A673 (cell line): ENCODE measurements around the gene SLC25A19.

Experiments used
- CTCF ChIP-seq: fragments of 300-800, 200-600 bp; sonication (generic); conservative IDR thresholded peaks from 2 replicates; pipeline ENCODE4 v1.5.1; 2017; ENCODE audit warnings: low read depth, mild to moderate bottlenecking, antibody characterized with exemption, low read length, moderate library complexity, mixed read lengths
- EZH2 ChIP-seq: fragments of 200-600 bp; sonication (generic); IDR thresholded peaks from 2 replicates; pipeline ENCODE4 v1.6.1; 2017; ENCODE audit warnings: borderline replicate concordance, low read depth, mild to moderate bottlenecking, mixed read lengths, antibody characterized with exemption, low read length; ENCODE audit not compliant: poor library complexity, severe bottlenecking

GRCh38 chr17:75241143-75241430 lies 48.1 kb downstream of the SLC25A19 start:
- TF ChIP-seq CTCF: no peak
- TF ChIP-seq EZH2: no peak
